ENCODE measurements around the gene RREB1.

DNA sequence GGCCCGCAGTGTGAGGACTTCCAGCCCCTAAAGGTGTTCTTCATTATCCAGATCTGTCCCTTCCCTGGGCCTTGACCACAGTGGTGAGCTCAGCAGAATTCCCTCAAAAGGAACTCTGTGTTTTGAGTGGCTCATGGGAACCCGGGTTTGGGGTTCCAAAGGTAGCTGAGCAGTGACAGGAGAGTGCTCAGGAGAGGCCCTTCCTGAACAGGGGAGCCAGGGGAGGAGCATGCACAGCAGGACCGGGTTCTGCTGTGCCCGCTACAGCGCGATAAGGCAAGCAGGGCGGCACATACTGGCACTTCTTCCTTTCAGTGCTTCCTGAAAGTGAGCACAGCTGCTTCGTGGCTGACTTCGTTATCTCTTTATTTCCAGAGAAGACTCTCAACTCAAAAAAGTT, 117.0 kb downstream of the RREB1 start:
- TF ChIP-seq, protein P1, sequence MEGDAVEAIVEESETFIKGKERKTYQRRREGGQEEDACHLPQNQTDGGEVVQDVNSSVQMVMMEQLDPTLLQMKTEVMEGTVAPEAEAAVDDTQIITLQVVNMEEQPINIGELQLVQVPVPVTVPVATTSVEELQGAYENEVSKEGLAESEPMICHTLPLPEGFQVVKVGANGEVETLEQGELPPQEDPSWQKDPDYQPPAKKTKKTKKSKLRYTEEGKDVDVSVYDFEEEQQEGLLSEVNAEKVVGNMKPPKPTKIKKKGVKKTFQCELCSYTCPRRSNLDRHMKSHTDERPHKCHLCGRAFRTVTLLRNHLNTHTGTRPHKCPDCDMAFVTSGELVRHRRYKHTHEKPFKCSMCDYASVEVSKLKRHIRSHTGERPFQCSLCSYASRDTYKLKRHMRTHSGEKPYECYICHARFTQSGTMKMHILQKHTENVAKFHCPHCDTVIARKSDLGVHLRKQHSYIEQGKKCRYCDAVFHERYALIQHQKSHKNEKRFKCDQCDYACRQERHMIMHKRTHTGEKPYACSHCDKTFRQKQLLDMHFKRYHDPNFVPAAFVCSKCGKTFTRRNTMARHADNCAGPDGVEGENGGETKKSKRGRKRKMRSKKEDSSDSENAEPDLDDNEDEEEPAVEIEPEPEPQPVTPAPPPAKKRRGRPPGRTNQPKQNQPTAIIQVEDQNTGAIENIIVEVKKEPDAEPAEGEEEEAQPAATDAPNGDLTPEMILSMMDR (IDR thresholded peaks at IDR 0.05), result no peak
- no peak for TF ChIP-seq SIN3A (IDR thresholded peaks at IDR 0.05; ENCODE audit: borderline replicate concordance, insufficient read depth, low read depth, low read length)
- TF ChIP-seq POLR2AphosphoS5 (IDR thresholded peaks at IDR 0.05; ENCODE audit: low read depth, low read length), result no peak
- TF ChIP-seq, protein P2, sequence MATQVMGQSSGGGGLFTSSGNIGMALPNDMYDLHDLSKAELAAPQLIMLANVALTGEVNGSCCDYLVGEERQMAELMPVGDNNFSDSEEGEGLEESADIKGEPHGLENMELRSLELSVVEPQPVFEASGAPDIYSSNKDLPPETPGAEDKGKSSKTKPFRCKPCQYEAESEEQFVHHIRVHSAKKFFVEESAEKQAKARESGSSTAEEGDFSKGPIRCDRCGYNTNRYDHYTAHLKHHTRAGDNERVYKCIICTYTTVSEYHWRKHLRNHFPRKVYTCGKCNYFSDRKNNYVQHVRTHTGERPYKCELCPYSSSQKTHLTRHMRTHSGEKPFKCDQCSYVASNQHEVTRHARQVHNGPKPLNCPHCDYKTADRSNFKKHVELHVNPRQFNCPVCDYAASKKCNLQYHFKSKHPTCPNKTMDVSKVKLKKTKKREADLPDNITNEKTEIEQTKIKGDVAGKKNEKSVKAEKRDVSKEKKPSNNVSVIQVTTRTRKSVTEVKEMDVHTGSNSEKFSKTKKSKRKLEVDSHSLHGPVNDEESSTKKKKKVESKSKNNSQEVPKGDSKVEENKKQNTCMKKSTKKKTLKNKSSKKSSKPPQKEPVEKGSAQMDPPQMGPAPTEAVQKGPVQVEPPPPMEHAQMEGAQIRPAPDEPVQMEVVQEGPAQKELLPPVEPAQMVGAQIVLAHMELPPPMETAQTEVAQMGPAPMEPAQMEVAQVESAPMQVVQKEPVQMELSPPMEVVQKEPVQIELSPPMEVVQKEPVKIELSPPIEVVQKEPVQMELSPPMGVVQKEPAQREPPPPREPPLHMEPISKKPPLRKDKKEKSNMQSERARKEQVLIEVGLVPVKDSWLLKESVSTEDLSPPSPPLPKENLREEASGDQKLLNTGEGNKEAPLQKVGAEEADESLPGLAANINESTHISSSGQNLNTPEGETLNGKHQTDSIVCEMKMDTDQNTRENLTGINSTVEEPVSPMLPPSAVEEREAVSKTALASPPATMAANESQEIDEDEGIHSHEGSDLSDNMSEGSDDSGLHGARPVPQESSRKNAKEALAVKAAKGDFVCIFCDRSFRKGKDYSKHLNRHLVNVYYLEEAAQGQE (IDR thresholded peaks at IDR 0.05; ENCODE audit: insufficient read depth in 1 of 2, low read depth in 2 of 2, low read length in 1 of 2), result no peak
